A673 (cell line): ENCODE results near the gene ADARB2. TPM values are rescaled to one million over a fixed set of nuclear protein-coding genes. Genes with fewer than 3 reads are reported as not detected.

Experiments used
- BruUV-seq: library from RNA; stranded (reverse); fragments of 400-500 nt; replicated peaks from 2 replicates; lab custom pipeline; 2021; lab: Mats Ljungman, UMichigan
- CTCF ChIA-PET: fragments of 300-600 bp; sonication (Branson Sonifier 250); formaldehyde crosslinking; loops from one replicate; lab custom pipeline; 2022; ENCODE audit warnings: antibody characterized with exemption; lab: Charles Lee
- POLR2A ChIA-PET: fragments of 300-600 bp; sonication (Branson Sonifier 250); formaldehyde crosslinking; loops from one replicate; lab custom pipeline; 2022; ENCODE audit warnings: antibody characterized with exemption; ENCODE audit not compliant: low non-redundant PET; lab: Charles Lee
- DNase-seq: peaks from one replicate; pipeline ENCODE4 v3.0.0-alpha.2; 2015; ENCODE audit warnings: low spot score
- H3K27ac ChIP-seq: fragments of 200-600 bp; sonication (generic); 2 replicates; pipeline ENCODE4 v1.5.1; 2016; ENCODE audit warnings: mixed run types, low read depth, mild to moderate bottlenecking, mixed read lengths, antibody characterized with exemption, low read length; ENCODE audit not compliant: poor library complexity, severe bottlenecking
- H3K27me3 ChIP-seq: fragments of 200-600 bp; sonication (generic); replicated peaks from 2 replicates; pipeline ENCODE4 v1.6.1; 2017; ENCODE audit warnings: mixed run types, low read depth, mild to moderate bottlenecking, mixed read lengths, antibody characterized with exemption, low read length; ENCODE audit not compliant: insufficient read depth, poor library complexity
- H3K36me3 ChIP-seq: fragments of 200-600 bp; sonication (generic); 2 replicates; pipeline ENCODE4 v1.6.1; 2016; ENCODE audit warnings: mixed run types, mild to moderate bottlenecking, mixed read lengths, antibody characterized with exemption, low read length; ENCODE audit not compliant: insufficient read depth, poor library complexity, severe bottlenecking
- H3K4me1 ChIP-seq: fragments of 200-600 bp; sonication (generic); 2 replicates; pipeline ENCODE4 v1.6.1; 2017; ENCODE audit warnings: mixed run types, mild to moderate bottlenecking, mixed read lengths, antibody characterized with exemption, low read length; ENCODE audit not compliant: insufficient read depth, poor library complexity, severe bottlenecking
- H3K4me3 ChIP-seq: fragments of 200-600 bp; sonication (generic); 2 replicates; pipeline ENCODE4 v1.5.1; 2016; ENCODE audit warnings: low read depth, mixed run types, mild to moderate bottlenecking, mixed read lengths, low read length; ENCODE audit not compliant: poor library complexity, severe bottlenecking
- H3K9me3 ChIP-seq: fragments of 200-600 bp; sonication (generic); 2 replicates; pipeline ENCODE4 v1.6.1; 2016; ENCODE audit warnings: mixed run types, low read depth, mild to moderate bottlenecking, mixed read lengths, antibody characterized with exemption, low read length; ENCODE audit not compliant: poor library complexity, severe bottlenecking
- CTCF ChIP-seq: fragments of 300-800, 200-600 bp; sonication (generic); conservative IDR thresholded peaks from 2 replicates; pipeline ENCODE4 v1.5.1; 2017; ENCODE audit warnings: low read depth, mild to moderate bottlenecking, antibody characterized with exemption, low read length, moderate library complexity, mixed read lengths
- EZH2 ChIP-seq: fragments of 200-600 bp; sonication (generic); IDR thresholded peaks from 2 replicates; pipeline ENCODE4 v1.6.1; 2017; ENCODE audit warnings: borderline replicate concordance, low read depth, mild to moderate bottlenecking, mixed read lengths, antibody characterized with exemption, low read length; ENCODE audit not compliant: poor library complexity, severe bottlenecking
- intact Hi-C: fragments of 100-400 bp; cut with micrococcal nuclease; formaldehyde crosslinking; loops from one replicate; pipeline ENCODE4 v1.10.0; 2022; ENCODE audit not compliant: unreplicated experiment
- total RNA-seq: library from RNA; stranded (reverse); gene quantifications from 2 replicates; pipeline ENCODE4 v1.2.3, GENCODE V29; 2021

ADARB2 gene
- total RNA-seq, 1 experiment from 2014 or later: not detected

GRCh38 chr10:1779796-1780195 is 42.5 kb upstream of the ADARB2 start:
- no peaks in the 10 kb centered on the region for H3K9me3 ChIP-seq
- no peak overlapping the region for H3K4me3 ChIP-seq
- H3K27me3 ChIP-seq: peaks cover 59% of the 10 kb centered on the region
- no peaks in the 10 kb centered on the region for H3K36me3 ChIP-seq
- H3K27ac ChIP-seq: no peak overlapping the region
- intact Hi-C loops: no loop called here
- no peaks in the 10 kb centered on the region for H3K4me1 ChIP-seq
- DNase-seq: no peak
- no TSS peak for BruUV-seq
- CTCF ChIA-PET: no interaction called here
- POLR2A ChIA-PET: no interaction called here
- TF ChIP-seq EZH2 (no peak), CTCF (no peak)

- no peak for TF ChIP-seq EZH2
- no peak for TF ChIP-seq CTCF
- Histone ChIP-seq H3K36me3 (no peaks in the 10 kb centered on the region), H3K4me3 (no peak overlapping the region), H3K4me1 (no peaks in the 10 kb centered on the region), H3K9me3 (no peaks in the 10 kb centered on the region), H3K27ac (no peak overlapping the region), H3K27me3 (peaks cover 56% of the 10 kb centered on the region)
- intact Hi-C loops: no loop called here
- no peak for DNase-seq
- BruUV-seq: no TSS peak
- POLR2A ChIA-PET: no interaction called here
- CTCF ChIA-PET: no interaction called here
These were observed 41.1 kb upstream of the ADARB2 start for GRCh38 chr10:1778375-1778969.

- H3K27ac ChIP-seq: no peak overlapping the region
- ChIA-PET CTCF (no interaction called here), POLR2A (no interaction called here)
- no peak overlapping the region for H3K4me3 ChIP-seq
- TF ChIP-seq CTCF (no peak), EZH2 (no peak)
- no peaks in the 10 kb centered on the region for H3K9me3 ChIP-seq
- DNase-seq: no peak
- no TSS peak for BruUV-seq
- intact Hi-C loops: no loop called here
- peaks cover 46% of the 10 kb centered on the region for H3K27me3 ChIP-seq
- H3K36me3 ChIP-seq: no peaks in the 10 kb centered on the region
- H3K4me1 ChIP-seq: no peaks in the 10 kb centered on the region
These were observed 38.9 kb upstream of the ADARB2 start for GRCh38 chr10:1776127-1776662.
